GM19025 (cell line): ENCODE measurements around the gene CAPZB.
"Not testable (repeated sequence)": the region's sequence is repeated elsewhere in the genome, so short reads cannot be mapped to it uniquely, and the experiment has no call there.

ENCODE experiments used
- ATAC-seq: cut with Tn5 transposase; IDR thresholded peaks from one replicate; pipeline ENCODE4 v1.9.1; 2021; ENCODE audit warnings: mild to moderate bottlenecking, low read depth, moderate library complexity; ENCODE audit not compliant: unreplicated experiment

Gene CAPZB

DNA sequence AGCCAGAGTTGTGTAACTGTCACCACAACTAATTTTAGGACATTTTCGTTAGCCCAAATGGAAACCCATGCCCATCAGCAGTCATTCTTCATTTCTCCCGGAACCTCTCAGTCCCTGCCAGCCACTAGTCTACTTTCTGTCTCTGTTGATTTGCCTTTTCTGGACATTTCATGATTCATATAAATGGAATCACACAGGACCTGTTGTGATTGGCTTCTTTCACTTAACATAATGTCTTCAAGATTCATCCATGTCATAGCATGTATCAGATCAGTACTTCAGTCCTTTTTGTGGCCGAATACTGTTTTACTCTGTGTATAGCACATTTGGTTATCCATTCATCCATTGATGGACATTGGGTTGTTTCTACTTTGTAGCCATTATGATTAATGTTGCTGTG is 166.1 kb downstream of the CAPZB start:
- no peak for ATAC-seq

DNA sequence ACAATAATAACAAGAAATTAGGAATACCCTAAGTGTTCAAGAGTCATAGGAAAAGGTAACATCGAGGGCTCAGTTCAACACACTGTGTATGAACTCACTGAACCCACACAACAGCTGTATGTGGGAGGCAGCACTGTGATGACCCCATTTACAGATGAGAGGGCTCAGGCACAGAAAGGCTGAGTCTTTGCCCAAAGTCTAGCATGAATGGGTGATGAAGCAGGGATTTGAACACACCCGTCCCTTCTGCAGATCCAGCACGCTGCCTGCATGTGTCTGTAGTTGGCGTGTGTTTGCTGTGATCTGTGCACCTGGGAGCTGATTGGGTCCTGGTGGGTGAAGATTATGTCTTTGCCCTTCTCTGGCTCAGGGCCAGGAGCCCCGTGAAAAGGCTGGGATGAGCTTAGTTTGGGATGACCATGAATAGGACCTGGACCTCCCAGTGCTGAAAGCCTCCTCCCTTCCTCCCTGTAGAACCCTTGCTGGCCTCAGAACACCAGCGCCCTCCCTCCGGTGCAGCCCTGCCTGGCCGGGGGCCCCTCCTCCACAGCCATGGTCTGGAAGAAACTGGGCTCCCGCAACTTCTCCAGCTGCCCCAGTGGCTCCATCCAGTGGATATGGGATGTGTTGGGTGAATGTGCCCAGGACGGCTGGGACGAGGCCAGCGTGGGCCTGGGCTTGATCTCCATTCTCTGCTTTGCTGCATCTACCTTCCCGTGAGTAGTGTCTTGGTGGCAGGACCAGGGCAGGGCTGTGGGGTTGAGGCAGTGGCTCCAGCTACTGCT is 168.0 kb downstream of the CAPZB start:
- ATAC-seq, result no peak

DNA sequence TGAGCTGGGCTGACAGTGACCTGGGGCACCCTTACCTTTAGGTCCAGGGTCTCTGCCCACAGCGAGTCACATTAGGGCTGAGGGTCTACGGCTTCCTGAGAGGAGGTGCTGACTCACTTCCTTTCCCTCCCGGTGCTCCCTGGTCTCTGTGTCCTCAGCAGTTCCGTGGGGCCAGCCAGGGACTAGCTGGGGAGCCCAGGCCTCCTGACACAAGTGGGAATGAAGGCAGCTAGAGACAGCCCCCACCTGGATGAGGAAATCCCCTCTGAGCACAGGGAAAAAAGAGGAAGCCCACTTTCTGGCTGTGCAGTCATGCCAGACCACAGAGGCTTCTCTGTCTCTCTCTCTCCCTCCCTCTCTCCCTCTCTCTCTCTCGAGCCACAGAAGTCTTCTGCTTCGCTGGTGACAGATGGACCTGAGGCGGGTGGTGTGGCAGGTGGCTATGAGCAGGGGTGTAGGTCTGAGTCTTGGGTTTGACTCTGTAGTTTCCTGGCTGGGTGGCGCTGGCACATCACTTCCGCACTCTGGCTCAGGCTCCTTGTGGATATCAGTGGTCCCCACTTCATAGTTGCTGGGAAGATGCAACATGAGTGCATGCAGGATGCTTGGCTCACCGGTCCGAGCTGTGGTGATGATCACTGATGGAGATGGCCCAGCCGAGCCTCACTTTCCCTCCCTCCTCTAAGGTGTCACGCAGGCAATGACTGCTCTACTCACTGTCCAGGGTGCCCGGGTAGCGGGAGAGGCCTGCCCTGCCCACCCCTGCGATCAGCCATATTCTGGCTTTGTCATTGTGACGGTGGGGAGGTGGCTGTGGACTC is 169.8 kb downstream of the CAPZB start:
- ATAC-seq, result no peak

DNA sequence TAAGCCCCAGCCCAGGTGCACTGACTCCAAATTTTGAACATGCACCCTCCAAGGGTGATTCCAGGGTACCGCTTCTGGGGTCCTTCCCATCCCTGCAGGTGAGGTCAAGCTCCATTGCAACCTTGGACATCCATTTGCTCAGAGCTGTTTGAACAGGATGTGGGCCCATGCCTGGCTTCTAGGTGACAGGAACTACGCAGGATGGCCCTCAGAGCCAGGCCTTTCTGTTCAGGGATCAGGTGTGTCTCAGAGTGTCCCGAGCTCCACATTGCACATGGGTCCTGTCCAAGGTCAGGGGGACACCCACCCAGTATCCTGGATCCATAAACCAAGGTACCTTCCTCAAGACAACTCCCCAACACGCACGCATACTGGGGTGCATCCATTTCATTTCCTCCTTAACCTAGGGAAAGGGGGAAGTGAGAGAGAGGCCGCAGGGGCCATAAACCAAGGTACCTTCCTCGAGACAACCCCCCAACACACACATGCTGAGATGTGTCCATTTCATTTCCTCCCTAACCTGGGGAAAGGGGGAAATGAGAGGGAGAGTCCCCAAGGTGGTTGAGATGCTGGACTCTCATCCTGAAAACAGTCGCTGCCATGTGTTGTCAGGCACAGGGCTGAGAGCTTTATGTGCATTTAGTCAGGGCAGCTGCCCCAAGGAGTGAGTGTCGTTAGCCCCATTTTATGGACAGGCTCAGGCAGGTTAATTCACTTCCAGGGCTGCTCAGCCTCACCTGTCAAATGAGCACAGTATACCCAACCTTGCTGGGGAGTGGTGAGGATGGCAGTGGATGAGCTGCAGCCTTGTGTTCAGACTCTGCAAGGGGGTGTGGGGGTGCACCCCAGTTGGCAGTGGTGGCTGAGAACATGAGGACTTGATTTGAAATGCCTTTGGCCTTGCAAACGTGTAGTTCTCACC is 171.1 kb downstream of the CAPZB start:
- no peak for ATAC-seq

DNA sequence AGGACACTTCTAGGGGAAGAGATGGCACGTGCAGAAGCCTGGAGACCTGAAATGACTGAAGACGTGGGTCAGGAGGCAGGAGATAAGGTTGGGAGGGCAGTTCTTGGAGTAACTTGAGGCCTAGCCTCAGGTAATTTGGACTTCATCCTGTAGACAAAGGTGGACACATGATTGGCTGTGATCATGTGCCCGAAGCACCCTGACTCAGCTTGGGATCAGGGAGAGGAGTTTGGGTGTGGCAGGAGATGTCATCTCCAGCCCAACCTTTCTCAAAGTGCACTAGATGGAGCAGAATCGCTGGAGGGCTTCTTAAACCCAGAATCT is 171.7 kb downstream of the CAPZB start:
- ATAC-seq, result no peak

DNA sequence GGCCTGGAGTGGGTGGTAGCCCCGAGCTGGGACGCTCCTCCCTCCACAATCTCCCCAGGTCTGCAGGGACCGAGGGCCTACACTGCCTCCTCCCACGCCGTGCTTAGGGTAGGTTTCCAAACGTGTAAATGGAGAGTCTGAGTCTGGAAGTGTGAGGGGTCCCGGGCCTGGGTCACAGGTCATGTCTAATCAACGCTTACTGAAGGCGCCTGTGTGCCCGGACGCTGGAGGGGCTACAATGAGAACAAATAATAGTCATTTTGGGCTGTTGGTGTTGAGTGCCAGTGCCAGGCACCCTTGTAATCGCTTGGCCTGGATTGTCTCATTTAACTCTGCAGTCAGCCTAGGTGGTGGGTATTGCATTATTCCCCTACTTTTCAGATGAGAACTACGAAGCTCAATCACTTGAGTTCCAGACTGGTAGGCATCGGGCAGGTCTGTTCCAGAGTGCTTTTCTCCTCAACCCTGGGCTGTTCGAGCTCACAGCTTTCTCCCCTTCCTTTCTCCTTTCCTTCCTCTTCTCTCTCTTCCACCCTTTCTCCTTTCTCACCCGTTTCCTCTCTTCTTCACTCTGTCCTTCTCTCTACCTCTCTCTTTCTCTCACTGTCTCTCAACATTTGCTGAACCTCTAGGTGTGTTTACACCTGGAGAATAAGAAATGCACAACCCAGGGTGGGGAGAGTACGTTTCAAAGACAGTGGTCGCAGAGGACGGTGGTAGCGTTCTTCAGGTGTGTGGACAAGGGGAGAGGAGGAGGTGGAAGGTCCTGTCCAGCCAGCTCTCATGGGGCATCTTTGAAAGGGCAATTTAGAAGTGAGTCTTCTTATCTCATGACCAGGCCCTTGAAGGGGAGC is 172.3 kb downstream of the CAPZB start:
- ATAC-seq, result no peak

DNA sequence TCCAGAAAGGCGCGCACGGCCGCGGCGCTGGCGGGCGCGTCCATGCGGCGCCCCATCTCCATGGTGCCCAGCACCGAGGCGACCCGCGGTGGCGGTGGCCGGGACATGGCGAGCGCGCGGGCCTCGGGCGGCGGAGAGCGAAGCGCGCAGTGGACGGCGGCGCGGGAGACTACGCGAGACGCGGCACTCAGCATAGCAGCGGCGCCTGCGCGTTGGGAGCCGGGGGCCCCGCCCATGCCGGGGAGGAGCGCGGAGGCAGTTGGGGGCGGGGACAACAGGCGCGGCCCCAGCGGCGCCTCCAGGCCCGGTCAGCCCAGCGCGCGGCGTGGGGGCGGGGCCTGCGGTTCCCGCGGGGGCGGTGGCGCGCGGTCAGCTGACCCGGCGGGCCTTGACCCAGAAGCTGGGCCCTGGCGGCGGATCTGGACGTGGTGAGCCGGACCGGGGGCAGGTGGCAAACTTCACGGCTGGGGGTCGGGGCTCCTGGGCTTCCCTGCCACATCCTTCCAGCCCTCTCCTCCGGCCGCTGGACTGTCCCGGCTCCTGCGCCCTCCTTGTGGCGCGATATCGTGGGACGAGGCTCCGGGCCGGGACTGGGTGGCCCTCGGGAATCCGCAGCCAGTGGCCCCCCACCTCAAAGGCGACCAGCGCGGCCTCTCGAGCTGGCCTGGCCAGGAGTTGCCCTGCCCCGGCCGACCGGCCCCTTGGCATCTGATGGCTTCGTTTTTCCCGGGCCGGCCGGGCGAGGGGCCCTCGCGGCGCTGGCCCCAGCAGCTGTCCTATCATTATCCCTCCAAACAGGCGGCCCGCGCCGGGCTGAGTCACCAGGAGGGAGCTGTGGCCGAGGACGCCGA is 173.2 kb downstream of the CAPZB start, which contains the start of the genes AKR7A2 and SLC66A1:
TSS of gene AKR7A2 (minus strand) at position 214 of the 851 bp plus-strand sequence. CDS start at position 194, 20 bp downstream.
TSS of gene SLC66A1 (plus strand) at position 396 of the 851 bp plus-strand sequence. CDS start 5,352 bp downstream, outside the sequence.
- peak; percentile 79 for ATAC-seq

DNA sequence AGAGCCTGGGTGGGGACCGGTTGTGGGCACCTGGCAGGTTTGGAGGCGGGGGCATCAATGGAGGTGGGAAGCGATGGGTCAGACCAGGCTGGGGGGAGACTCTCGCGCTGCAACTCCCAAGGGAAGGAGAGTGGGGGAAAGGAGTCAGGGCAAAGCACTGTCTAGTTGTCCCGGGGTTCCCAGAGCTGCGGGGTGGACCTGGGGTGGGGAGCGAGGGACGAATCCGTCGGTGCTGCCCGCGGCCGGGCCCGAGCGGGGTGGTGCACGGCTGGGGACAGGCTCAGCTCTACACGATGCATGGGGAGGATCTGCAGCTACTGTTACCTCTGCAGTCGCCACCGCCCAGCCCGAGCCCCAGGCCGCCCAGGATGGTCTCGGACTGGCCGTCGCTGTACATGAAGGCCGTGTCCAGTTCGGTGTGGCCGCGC is 173.8 kb downstream of the CAPZB start:
- ATAC-seq, result no peak

DNA sequence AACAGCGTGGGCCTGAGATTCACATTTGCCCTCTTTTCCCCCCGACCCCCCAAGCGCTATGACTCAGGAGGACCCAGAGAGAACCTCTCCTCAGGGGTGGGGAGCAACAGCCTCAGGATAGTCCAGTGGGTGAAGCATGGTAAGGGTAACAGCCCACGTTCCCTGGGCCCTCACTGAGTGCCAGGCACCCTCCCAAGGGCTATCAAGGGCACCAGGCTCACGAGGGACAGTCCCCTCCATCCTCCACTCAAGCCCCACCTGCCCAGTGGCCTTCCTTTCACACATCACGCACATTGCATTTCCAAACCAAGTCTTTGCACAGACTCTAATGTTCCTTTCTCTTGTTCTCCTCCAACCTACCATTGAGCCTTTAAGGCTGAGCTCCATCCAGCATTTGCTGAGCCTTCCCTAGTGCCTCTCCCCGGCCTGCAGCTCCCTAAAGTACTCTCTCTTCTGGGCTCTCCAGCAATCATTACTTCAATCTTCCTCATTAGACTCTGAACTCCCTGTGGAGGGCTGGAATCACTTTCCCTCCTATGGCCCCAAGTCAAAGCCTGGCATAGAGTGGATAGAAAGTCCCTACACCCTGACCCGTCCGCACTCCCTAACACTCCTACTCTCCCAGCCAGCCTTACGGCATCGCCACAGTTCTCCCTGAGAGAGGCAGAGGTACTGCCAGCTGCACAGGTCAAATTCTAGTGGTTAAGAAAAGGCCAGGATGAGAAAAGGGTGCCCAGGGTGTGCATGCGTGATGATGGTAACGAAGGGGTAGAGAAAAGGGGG is 174.4 kb downstream of the CAPZB start:
- no peak for ATAC-seq

DNA sequence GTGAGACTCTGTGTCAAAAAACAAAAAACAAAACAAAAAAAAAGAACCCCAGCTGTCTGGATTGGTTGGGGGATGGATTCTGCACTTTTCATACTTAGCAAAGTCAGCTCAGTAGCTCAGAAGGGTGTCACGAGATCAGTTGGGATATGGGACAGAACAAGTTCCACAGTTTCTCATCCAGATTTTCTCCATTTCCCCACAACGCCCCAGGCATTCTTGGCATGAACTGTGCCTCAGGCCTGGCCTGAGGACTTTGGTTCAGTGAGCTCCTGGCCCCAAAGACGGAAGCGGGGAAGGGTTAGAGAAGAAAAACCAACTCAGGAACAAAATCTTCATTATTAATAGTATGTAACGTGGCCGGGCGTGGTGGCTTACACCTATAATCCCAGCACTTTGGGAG is 175.3 kb downstream of the CAPZB start:
- no peak for ATAC-seq

DNA sequence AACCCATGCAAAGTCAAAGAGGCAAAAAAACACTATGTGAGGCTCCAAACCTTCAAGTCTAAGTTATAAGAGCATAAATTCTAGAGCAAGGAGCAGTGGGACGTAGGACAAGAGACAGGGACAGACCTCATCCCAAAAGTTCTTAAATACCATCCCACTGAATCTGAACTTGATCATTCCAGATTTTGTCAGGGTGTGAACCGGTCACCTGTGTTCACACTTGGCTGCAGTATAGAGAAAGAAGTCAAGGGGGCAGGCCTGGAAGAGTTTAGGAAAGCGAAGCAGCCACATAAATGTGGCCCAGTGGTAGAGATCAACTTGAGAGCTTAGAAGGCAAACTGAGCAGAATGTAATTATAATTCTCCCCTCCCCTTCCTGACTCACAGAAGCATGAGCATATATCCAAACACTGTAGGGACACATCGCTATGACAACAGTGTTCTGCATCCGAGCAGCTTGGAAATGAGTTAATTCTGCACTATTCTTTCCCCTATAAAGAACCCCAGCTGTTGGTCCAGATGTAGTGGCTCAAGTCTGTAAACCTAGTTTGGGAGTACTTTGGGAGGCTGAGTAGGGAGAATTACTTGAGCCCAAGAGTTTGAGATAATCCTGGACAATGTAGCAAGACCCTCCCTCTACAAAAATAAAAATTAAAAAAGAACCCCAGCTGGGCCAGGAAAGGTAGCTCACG is 176.1 kb downstream of the CAPZB start:
- ATAC-seq, result no peak

DNA sequence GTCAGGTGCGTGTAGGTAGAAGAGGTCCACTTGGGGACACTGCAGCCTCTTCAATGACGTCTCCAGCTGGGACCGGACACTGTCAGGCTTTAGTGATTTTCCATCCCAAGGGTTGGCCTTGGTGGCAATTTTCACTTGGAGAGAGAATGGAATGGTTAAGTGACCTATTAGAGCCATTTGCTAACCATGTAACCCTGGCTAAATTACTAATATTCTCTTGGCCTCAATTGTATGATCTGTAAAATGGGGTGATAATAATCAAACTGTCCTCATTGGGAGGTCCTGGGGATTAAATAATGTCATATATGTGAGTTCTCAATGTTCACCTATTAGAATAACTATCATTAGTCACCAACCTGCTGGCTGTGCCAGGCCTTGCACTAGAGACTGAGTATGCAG is 176.8 kb downstream of the CAPZB start:
- ATAC-seq, result no peak

DNA sequence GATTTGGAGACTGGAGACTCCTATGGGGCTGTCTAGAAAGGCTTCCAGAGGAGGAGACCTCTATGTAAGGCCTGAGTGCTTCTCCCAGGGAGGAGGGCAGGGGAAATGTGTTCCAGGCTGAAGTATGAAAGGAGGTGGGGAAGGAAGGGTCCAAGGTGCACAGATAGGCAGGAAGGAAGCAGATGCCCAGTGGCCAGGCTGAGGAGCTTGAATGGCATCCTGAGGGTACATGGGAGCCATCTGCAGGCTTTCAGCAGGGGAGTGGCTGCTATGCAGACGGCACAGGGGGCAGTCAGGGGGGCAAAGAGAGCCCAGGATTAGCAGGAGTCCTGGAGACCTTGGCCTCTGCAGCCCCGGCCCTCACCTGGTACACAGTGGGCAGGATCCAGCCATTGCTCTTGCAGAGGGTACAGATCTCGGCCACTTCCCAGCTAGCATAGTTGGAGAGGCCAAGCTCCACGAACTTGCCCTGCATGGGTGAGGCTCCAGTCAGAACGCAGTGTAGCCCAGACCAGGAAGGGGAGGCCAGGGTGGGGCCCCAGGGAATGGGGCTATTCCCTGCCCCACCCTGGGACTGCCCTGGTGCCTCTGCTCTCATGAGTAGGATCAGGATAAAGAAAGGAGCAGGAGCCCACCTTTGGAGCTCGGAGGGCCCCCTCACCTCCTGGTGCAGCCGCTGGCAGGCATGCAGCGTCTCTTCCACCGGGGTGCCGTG is 177.4 kb downstream of the CAPZB start:
- ATAC-seq, result no peak

DNA sequence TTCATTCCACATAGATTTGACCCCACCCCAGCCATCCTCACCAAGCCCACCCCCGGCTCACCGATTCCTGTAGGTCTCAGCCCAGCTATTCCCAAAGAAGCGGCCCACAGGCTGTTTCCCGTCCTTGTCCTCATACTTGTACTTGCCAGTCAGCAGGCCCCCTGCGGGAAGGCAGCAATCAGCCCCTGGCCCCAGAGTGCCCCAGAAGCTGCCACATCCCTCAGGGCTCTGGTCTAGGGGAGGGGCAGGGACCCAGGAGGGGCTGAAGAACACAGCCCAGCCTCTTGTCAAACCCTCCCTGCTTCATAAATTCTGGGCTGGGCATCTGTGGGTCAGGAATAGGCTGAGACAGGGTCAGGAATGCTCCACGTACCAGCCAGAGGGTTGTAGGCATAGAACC is 178.4 kb downstream of the CAPZB start:
- no peak for ATAC-seq

DNA sequence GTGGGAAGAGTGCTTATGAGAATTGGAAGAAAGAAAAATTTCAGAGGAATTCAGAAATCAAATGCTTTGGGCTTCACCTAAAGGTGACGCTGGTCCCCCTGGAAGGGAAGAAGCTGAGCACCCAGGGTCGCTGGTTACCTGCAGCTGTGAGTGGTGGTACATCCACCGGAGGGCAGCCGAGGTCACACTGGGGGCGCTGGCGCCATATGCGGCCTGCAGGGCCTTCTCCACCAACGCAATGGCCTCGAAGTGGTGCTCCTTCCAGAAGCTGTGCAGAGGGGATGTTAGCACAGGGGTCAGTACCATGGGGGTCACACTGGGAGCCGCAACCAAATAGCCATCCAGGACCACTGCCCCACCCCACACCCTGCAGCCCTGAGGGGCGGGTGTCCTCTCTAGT is 179.5 kb downstream of the CAPZB start:
- ATAC-seq, result no peak

DNA sequence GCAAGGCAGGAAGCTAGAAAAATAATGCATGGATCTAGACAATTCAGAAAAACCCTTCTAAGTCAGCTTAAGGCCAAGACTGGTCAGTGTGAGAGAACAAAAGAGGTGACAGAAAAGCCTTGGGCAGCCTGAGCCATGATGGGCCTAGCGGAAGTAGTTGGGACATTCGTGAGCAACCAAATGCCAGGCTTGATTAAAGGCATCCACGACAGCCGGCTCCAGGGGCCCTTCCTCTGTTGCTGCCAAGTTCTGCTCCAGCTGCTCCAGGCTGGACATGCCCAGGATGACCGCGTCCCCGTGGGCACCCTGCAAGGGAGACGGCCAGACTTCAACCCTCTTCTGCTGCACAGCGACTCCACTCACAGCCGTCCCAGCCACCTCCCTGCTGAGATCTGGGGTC is 181.3 kb downstream of the CAPZB start:
- not testable (repeated sequence) for ATAC-seq

DNA sequence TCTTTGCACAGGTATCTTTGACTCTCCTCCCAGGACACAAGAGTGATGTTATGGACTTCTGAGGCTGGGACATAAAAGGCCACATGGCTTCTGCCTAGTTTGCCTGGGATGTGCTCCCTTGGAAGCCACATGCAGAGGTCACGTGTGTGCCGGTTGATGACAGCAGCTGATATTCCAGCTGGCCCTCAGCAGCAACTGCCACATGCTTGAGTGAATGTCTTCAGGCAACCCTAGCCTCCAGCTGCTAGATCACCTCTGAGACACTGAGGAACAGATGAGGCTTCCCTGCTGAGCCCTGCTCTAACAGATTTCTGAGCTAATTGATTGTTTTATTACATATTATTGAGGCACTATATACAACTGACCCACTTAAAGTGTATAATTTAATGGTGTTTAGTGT is 185.1 kb downstream of the CAPZB start:
- no peak for ATAC-seq
